ENCODE results near the gene SLC11A1.

Gene SLC11A1

DNA sequence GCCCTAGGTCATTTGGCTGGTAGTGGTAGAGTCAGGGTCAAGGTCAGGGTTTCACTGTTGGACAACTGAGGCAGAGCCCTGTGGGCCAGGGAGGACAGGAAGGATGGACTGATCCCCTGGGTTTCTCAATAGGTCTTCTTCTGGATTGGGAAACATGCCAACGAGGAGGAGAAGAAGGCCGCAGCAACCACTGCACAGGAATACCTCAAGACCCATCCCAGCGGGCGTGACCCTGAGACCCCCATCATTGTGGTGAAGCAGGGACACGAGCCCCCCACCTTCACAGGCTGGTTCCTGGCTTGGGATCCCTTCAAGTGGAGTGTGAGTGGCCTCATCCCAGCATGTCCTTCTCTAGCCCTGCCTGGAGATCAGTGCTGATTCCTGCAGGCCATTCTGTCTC lies 54.9 kb downstream of the SLC11A1 start:
- no peak for DNase-seq

DNA sequence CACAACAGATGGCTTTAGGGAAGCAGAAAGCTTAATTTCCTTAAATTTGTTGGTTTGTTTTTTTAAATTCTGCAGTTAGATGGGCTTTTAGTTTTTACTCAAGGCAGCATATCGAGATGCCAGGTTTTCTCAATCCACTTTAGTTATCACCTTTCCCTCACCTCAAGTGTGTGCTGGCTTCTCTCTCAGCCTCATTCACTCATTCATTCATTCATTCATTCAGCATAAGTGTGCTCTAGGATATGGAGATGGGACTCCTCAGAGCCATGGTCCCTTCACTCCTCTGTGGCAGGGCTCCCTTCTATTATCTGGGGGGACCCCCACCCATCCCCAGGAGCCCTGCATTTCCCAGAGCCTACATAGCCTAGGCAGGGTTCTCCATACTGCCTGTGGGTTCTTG lies 55.9 kb downstream of the SLC11A1 start:
- DNase-seq, result no peak

DNA sequence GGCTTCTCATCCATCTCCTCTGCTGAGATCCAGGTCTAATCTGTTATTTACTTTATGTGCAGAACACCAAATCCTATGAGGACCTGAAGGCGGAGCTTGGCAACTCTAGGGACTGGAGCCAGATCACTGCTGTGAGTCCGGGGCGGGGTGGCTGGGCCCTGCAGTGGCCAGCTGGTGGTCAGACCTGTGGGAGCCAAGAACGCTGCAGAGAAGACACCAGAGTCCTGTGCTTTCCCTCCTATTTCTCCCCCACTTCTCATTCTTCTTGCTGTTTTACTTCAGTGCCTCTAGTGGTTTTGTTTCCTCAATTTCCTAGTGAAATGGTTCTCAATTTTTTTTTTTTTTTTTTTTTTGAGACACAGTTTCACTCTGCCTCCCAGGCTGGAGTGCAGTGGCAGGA lies 56.5 kb downstream of the SLC11A1 start:
- no peak for DNase-seq

GRCh38 chr2:218444692-218445357 lies 62.8 kb downstream of the SLC11A1 start:
- DNase-seq, result no peak

DNA sequence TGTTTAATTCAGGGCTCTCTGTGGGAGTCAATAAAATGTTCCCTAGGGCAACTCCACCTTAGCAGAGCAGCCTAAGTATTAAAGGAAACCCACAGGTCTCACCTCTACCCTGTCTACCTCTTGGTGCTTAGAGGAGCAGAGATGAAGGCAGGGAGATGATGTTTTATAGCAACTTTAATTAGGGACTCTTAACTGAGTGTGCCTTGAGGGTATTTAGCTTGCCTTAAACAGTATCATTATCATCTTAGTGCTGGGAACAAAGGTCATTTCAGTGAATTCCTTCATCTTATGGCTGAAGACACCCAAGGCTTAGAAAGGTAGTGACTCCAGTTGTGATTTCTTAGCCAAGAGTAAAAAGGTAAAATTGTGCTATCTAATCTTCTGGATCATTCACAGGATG lies 63.5 kb downstream of the SLC11A1 start:
- no peak for DNase-seq
